Measurements from ENCODE around the gene ARHGAP40. TPM values are rescaled to one million over a fixed set of nuclear protein-coding genes. Genes with fewer than 3 reads are reported as not detected.

ARHGAP40 gene
- total and polyA plus RNA-seq, 2 donors (not counting 3 experiments of a cell fraction or from before 2014, with no cell fraction given), result 0.18 to 0.20 TPM

GRCh38 chr20:38626921-38627659, 25.5 kb downstream of the ARHGAP40 start:
- Histone ChIP-seq H3K27ac (ENCODE audit: insufficient read depth, low read depth, low read length) (no peak overlapping the region), H3K4me2 (ENCODE audit: insufficient read depth, low read length) (no peak overlapping the region), H3K79me2 (ENCODE audit: control insufficient read depth, insufficient read depth, low read length) (no peaks in the 10 kb centered on the region), H2AFZ (ENCODE audit: low read depth, low read length) (no peak overlapping the region), H4K20me1 (replicated peaks; ENCODE audit: control insufficient read depth, extremely low read depth, insufficient read depth, low read length) (no peaks in the 10 kb centered on the region), H3K27me3 (ENCODE audit: control insufficient read depth in 2 of 2, insufficient read depth in 2 of 2, low read length in 2 of 2) (peaks cover 0 to 5% of the 10 kb centered on the region in 2 experiments), H3K4me3 (replicated peaks in 1 of 3; ENCODE audit: insufficient read depth in 1 of 3, low read depth in 1 of 3, low read length in 3 of 3) (no peak overlapping the region), H3K9me3 (replicated peaks; ENCODE audit: control insufficient read depth, insufficient read depth, low read length) (no peaks in the 10 kb centered on the region), H3K4me1 (ENCODE audit: control insufficient read depth, extremely low read depth, insufficient read depth, low read length) (no peaks in the 10 kb centered on the region), H3K9ac (replicated peaks; ENCODE audit: extremely low read depth, insufficient read depth, low read length) (no peak overlapping the region), H3K36me3 (ENCODE audit: control insufficient read depth in 2 of 2, extremely low read depth in 1 of 2, insufficient read depth in 2 of 2, low read length in 2 of 2) (no peaks in the 10 kb centered on the region), H3K9me1 (replicated peaks; ENCODE audit: control insufficient read depth, extremely low read depth, insufficient read depth, low read length) (no peaks in the 10 kb centered on the region)
- intact Hi-C loops (cut with micrococcal nuclease), result no loop called here
- dilution Hi-C loops (cut with MboI; ENCODE audit: extremely low pct_ligation_motif_present, low sequenced_read_pairs), result no loop called here
- BruUV-seq (replicated peaks), result no TSS peak
- POLR2A ChIA-PET, result no interaction called here
- TF ChIP-seq POLR2AphosphoS5 (IDR thresholded peaks at IDR 0.05; ENCODE audit: insufficient read depth, low read depth, low read length), result no peak
- TF ChIP-seq FOS (IDR thresholded peaks at IDR 0.05; ENCODE audit: borderline replicate concordance, insufficient read depth, low read length), result no peak
- TF ChIP-seq JUN (IDR thresholded peaks at IDR 0.05; ENCODE audit: borderline replicate concordance, insufficient read depth, insufficient read length, low read depth), result no peak
- TF ChIP-seq MYC (IDR thresholded peaks at IDR 0.05; ENCODE audit: low read depth, low read length), result no peak
- no peak for TF ChIP-seq EZH2 (IDR thresholded peaks at IDR 0.05; ENCODE audit: borderline replicate concordance, low read depth, low read length, severe bottlenecking)
- no peak for FAIRE-seq
- no peak for DNase-seq (ENCODE audit: low read depth, low spot score)
- CTCF ChIA-PET, result interaction anchor here (0.9 kb wide), 1 partner anchor 19 kb away, joined by 6 read pairs; no protein-coding TSS in a partner anchor

GRCh38 chr20:38628580-38629470, 27.2 kb downstream of the ARHGAP40 start:
- H3K27ac ChIP-seq (ENCODE audit: insufficient read depth, low read depth, low read length), result no peak overlapping the region
- dilution Hi-C loops (cut with MboI; ENCODE audit: extremely low pct_ligation_motif_present, low sequenced_read_pairs), result no loop called here
- H2AFZ ChIP-seq (ENCODE audit: low read depth, low read length), result no peak overlapping the region
- FAIRE-seq (no peak), DNase-seq (ENCODE audit: low read depth, low spot score) (no peak)
- POLR2A ChIA-PET, result no interaction called here
- H3K4me3 ChIP-seq (replicated peaks in 1 of 3; ENCODE audit: insufficient read depth in 1 of 3, low read depth in 1 of 3, low read length in 3 of 3), result no peak overlapping the region
- CTCF ChIA-PET, result no interaction called here
- H3K9ac ChIP-seq (replicated peaks; ENCODE audit: extremely low read depth, insufficient read depth, low read length), result no peak overlapping the region
- intact Hi-C loops (cut with micrococcal nuclease), result no loop called here
- BruUV-seq (replicated peaks), result no TSS peak
- no peaks in the 10 kb centered on the region for H3K9me1 ChIP-seq (replicated peaks; ENCODE audit: control insufficient read depth, extremely low read depth, insufficient read depth, low read length)
- no peaks in the 10 kb centered on the region for H3K79me2 ChIP-seq (ENCODE audit: control insufficient read depth, insufficient read depth, low read length)
- H4K20me1 ChIP-seq (replicated peaks; ENCODE audit: control insufficient read depth, extremely low read depth, insufficient read depth, low read length), result no peaks in the 10 kb centered on the region
- H3K9me3 ChIP-seq (replicated peaks; ENCODE audit: control insufficient read depth, insufficient read depth, low read length), result no peaks in the 10 kb centered on the region
- no peaks in the 10 kb centered on the region for H3K4me1 ChIP-seq (ENCODE audit: control insufficient read depth, extremely low read depth, insufficient read depth, low read length)
- no peaks in the 10 kb centered on the region for H3K27me3 ChIP-seq (ENCODE audit: control insufficient read depth in 2 of 2, insufficient read depth in 2 of 2, low read length in 2 of 2)
- TF ChIP-seq POLR2A (IDR thresholded peaks at IDR 0.05; ENCODE audit: low read depth, low read length), result no peak
- TF ChIP-seq FOS (IDR thresholded peaks at IDR 0.05; ENCODE audit: borderline replicate concordance, insufficient read depth, low read length), result no peak
- no peak for TF ChIP-seq MAX (IDR thresholded peaks at IDR 0.05; ENCODE audit: insufficient read depth, insufficient read length)
- no peak for TF ChIP-seq JUN (IDR thresholded peaks at IDR 0.05; ENCODE audit: borderline replicate concordance, insufficient read depth, insufficient read length, low read depth)
- no peak for TF ChIP-seq MYC (IDR thresholded peaks at IDR 0.05; ENCODE audit: low read depth, low read length)
- no peak for TF ChIP-seq EZH2 (IDR thresholded peaks at IDR 0.05; ENCODE audit: borderline replicate concordance, low read depth, low read length, severe bottlenecking)
- no peak for TF ChIP-seq POLR2AphosphoS5 (IDR thresholded peaks at IDR 0.05; ENCODE audit: insufficient read depth, low read depth, low read length)
- no peak for TF ChIP-seq GATA2 (IDR thresholded peaks at IDR 0.05; ENCODE audit: insufficient read depth, insufficient read length, low read depth, low read length)
- no peak for TF ChIP-seq CTCF (IDR thresholded peaks at IDR 0.05; ENCODE audit: extremely low read depth in 1 of 2, insufficient read depth in 1 of 2, low read depth in 1 of 2, low read length in 2 of 2)
- H3K36me3 ChIP-seq (ENCODE audit: control insufficient read depth in 2 of 2, extremely low read depth in 1 of 2, insufficient read depth in 2 of 2, low read length in 2 of 2), result no peaks in the 10 kb centered on the region
- no peak overlapping the region for H3K4me2 ChIP-seq (ENCODE audit: insufficient read depth, low read length)

All from endothelial cell of umbilical vein (primary cell).